ENCODE results near the gene P2RX2.

P2RX2 gene

DNA sequence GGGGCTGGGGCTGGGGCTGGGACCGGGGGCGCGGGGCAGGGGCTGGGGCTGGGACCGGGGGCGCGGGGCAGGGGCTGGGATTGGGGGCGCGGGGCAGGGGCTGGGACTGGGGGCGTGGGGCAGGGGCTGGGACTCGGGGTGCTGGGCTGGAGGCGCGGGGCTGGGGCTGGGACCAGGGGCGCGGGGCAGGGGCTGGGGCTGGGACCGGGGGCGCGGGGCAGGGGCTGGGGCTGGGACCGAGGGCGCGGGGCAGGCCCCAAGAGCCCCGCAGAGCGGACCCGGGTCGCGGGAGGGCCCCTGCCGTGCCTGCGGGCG, 452 bp downstream of the P2RX2 start:
- Mint-ChIP-seq H3K36me3 (peaks cover 13% of the 10 kb centered on the region), H3K27ac (no peak overlapping the region), H3K4me1 (peaks cover 27% of the 10 kb centered on the region), H3K4me3 (no peak overlapping the region), H3K9me3 (no peaks in the 10 kb centered on the region)
- ATAC-seq (no peak), DNase-seq (ENCODE audit: low spot score in 2 of 2) (no peak)

- DNase-seq (ENCODE audit: low spot score in 2 of 2) (no peak), ATAC-seq (no peak)
- Mint-ChIP-seq H3K27ac (no peak overlapping the region), H3K4me3 (no peak overlapping the region), H3K4me1 (peaks cover 27% of the 10 kb centered on the region), H3K36me3 (peaks cover 16% of the 10 kb centered on the region), H3K9me3 (no peaks in the 10 kb centered on the region)
Measured at GRCh38 chr12:132619386-132620112, 973 bp downstream of the P2RX2 start.

DNA sequence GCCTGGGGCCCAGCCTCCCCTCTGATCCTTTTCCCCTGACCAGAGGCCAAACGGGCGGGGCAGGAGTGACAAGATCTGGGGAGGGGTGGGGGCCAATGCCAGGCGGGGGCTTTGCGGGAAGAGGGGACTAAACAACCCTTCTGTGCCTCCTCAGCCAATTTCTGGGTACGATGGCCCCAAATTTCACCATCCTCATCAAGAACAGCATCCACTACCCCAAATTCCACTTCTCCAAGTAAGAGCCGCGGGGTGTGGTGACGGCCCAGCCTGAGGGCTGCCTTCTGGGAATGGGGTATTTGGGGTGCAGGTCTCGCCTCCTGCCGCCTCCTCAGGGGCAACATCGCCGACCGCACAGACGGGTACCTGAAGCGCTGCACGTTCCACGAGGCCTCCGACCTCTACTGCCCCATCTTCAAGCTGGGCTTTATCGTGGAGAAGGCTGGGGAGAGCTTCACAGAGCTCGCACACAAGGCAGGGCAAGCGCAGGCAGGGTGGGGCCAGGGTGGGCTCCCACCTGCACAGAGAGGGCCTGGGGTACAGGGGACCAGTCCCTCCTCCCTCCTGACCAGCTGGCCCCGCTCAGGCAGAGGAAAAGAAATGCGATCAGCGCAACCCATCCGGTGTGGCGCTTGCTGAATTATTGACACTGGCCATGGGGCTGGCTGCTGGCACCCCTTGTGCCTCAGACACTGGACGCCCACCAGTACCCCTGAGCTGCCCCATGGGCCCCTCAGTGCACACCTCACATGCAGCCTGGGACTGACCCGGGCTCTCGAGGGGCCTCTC, 1.7 kb downstream of the P2RX2 start:
- ATAC-seq = no peak
- no peak overlapping the region for H3K27ac Mint-ChIP-seq
- peaks cover 24% of the 10 kb centered on the region for H3K36me3 Mint-ChIP-seq
- peaks cover 21% of the 10 kb centered on the region for H3K4me1 Mint-ChIP-seq
- H3K9me3 Mint-ChIP-seq = no peaks in the 10 kb centered on the region
- no peak overlapping the region for H3K4me3 Mint-ChIP-seq
- no peak for DNase-seq (ENCODE audit: low spot score in 2 of 2)

GRCh38 chr12:132620899-132621656, 2.5 kb downstream of the P2RX2 start:
- ATAC-seq (no peak), DNase-seq (ENCODE audit: low spot score in 2 of 2) (no peak)
- Mint-ChIP-seq H3K4me1 (peaks cover 17% of the 10 kb centered on the region), H3K27ac (no peak overlapping the region), H3K9me3 (no peaks in the 10 kb centered on the region), H3K36me3 (peaks cover 31% of the 10 kb centered on the region), H3K4me3 (no peak overlapping the region)

GRCh38 chr12:132621657-132622435, 3.3 kb downstream of the P2RX2 start:
- no peak overlapping the region for H3K4me3 Mint-ChIP-seq
- H3K27ac Mint-ChIP-seq = peak overlapping the region; percentile 69
- no peak for ATAC-seq
- no peak for DNase-seq (ENCODE audit: low spot score in 2 of 2)
- H3K36me3 Mint-ChIP-seq = peaks cover 36% of the 10 kb centered on the region
- no peaks in the 10 kb centered on the region for H3K9me3 Mint-ChIP-seq
- peaks cover 17% of the 10 kb centered on the region for H3K4me1 Mint-ChIP-seq

GRCh38 chr12:132622437-132623071, 4.0 kb downstream of the P2RX2 start:
- Mint-ChIP-seq H3K9me3 (no peaks in the 10 kb centered on the region), H3K4me1 (peaks cover 16% of the 10 kb centered on the region), H3K27ac (peak overlapping the region; percentile 69), H3K4me3 (no peak overlapping the region), H3K36me3 (peaks cover 36% of the 10 kb centered on the region)
- DNase-seq (ENCODE audit: low spot score in 2 of 2) (no peak), ATAC-seq (peak; percentile 38)

DNA sequence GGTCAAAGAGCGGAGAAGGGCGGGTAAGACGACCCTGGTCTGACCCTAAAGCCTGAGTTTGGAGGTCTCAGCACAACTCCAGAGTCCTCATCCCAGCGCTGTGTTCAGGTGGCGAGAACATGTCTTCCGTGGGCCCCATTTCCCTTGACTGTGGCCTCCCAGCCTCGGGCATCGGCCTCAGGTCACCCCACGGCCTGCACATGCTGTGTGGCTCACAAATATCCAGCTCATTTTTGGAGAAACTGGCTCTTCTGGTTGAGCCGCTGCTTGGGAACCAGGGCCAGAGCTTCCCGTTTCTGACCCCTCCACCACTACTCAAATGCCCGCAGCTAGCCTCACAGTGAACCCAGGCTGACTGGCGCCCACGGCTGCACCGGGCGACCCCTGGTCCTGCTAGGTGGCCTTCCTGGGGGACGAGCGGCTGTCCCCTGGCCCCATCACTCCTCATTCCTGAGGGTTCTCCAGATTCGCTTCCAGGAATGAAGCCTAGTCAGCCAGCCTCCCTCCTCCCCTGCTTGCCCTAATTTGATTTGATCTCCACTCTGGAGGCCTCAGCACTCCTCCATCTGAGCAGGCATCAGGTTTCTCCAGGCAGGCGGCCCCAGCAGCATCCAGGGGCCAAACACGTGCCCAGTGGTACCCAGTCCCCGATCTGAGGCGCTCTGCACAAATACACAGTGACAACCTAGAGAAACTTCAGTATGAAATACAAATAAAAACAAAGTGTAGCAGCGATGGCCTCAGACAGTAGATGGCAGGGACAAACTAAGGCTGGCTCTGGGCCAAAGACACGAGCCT, 4.7 kb downstream of the P2RX2 start:
- no peak overlapping the region for H3K4me3 Mint-ChIP-seq

GRCh38 chr12:132624186-132624855, 5.7 kb downstream of the P2RX2 start:
- Mint-ChIP-seq H3K4me1 (peaks cover 8% of the 10 kb centered on the region), H3K36me3 (peaks cover 41% of the 10 kb centered on the region), H3K9me3 (no peaks in the 10 kb centered on the region), H3K27ac (no peak overlapping the region), H3K4me3 (no peak overlapping the region)
- no peak for ATAC-seq
- no peak for DNase-seq (ENCODE audit: low spot score in 2 of 2)

More for the DNA sequence above, 4.7 kb downstream of the P2RX2 start:
- H3K36me3 Mint-ChIP-seq = peaks cover 36% of the 10 kb centered on the region
- DNase-seq (ENCODE audit: low spot score in 2 of 2) (no peak), ATAC-seq (no peak)
- H3K27ac Mint-ChIP-seq = peak overlapping the region; percentile 69
- no peaks in the 10 kb centered on the region for H3K9me3 Mint-ChIP-seq
- H3K4me1 Mint-ChIP-seq = peaks cover 9% of the 10 kb centered on the region

- peaks cover 8% of the 10 kb centered on the region for H3K4me1 Mint-ChIP-seq
Measured at GRCh38 chr12:132624910-132625630, 6.5 kb downstream of the P2RX2 start.

GRCh38 chr12:132625731-132626430, 7.3 kb downstream of the P2RX2 start:
- ATAC-seq (no peak), DNase-seq (ENCODE audit: low spot score in 2 of 2) (no peak)
- no peaks in the 10 kb centered on the region for H3K9me3 Mint-ChIP-seq
- H3K4me1 Mint-ChIP-seq = peaks cover 8% of the 10 kb centered on the region
- H3K4me3 Mint-ChIP-seq = no peak overlapping the region
- H3K27ac Mint-ChIP-seq = no peak overlapping the region
- peaks cover 54% of the 10 kb centered on the region for H3K36me3 Mint-ChIP-seq

More at GRCh38 chr12:132624910-132625630, 6.5 kb downstream of the P2RX2 start:
- no peaks in the 10 kb centered on the region for H3K9me3 Mint-ChIP-seq
- no peak overlapping the region for H3K27ac Mint-ChIP-seq
- H3K4me3 Mint-ChIP-seq = no peak overlapping the region
- peaks cover 48% of the 10 kb centered on the region for H3K36me3 Mint-ChIP-seq
- ATAC-seq (peak; percentile 12), DNase-seq (ENCODE audit: low spot score in 2 of 2) (no peak)

DNA sequence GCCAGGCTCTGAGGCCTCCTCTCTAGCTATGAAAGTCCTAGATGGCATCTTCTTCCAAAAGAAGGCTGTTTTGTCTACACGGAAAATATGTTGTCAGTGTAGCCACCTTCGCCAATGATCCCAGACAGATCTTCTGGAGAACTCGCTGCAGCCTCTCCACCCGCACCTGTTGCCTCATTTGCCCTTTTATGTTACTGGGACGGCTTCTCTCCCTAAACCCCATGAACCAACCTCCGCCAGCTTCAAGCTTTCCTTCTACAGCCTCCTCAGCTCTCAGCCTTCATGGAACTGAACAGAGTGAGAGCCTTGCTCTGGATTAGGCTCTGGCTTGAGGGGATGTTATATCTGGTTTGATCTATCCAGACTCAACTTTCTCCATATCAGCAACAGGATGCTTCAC, 10.8 kb downstream of the P2RX2 start:
- no peak for ATAC-seq
- no peaks in the 10 kb centered on the region for H3K9me3 Mint-ChIP-seq
- no peak for DNase-seq (ENCODE audit: low spot score in 2 of 2)
- no peak overlapping the region for H3K27ac Mint-ChIP-seq
- no peaks in the 10 kb centered on the region for H3K4me1 Mint-ChIP-seq
- H3K4me3 Mint-ChIP-seq = no peak overlapping the region
- H3K36me3 Mint-ChIP-seq = peaks cover 74% of the 10 kb centered on the region

- no peaks in the 10 kb centered on the region for H3K9me3 Mint-ChIP-seq
- H3K4me1 Mint-ChIP-seq = peaks cover 7% of the 10 kb centered on the region
- DNase-seq (ENCODE audit: low spot score in 2 of 2) = no peak
- peaks cover 74% of the 10 kb centered on the region for H3K36me3 Mint-ChIP-seq
- ATAC-seq = no peak
- H3K4me3 Mint-ChIP-seq = no peak overlapping the region
- no peak overlapping the region for H3K27ac Mint-ChIP-seq
Measured at GRCh38 chr12:132630672-132631071, 12.1 kb downstream of the P2RX2 start.

GRCh38 chr12:132631666-132632065, 13.1 kb downstream of the P2RX2 start:
- no peak for ATAC-seq
- Mint-ChIP-seq H3K4me3 (no peak overlapping the region), H3K9me3 (no peaks in the 10 kb centered on the region), H3K27ac (no peak overlapping the region), H3K36me3 (peaks cover 75% of the 10 kb centered on the region), H3K4me1 (peaks cover 7% of the 10 kb centered on the region)
- no peak for DNase-seq (ENCODE audit: low spot score in 2 of 2)

Measured in stimulated activated effector memory CD8-positive, alpha-beta T cell treated with anti-CD3 and anti-CD28 coated beads, Interleukin-12 subunit alpha, Interleukin-12 subunit beta, amount 100 ng/mL, for 72 hours (primary cell).